Thymus (tissue), 11 donors: ENCODE results near the gene SEMA3D. TPM values are rescaled to one million over a fixed set of nuclear protein-coding genes. Genes with fewer than 3 reads are reported as not detected.

ENCODE experiments used
- DNase-seq, 9 donors: peaks; one replicate each; pipeline ENCODE4 v3.0.0-alpha.2; 2013; ENCODE audit warnings: low spot score in 9 of 9, low read depth in 6 of 9, missing footprints in 1 of 9
- H3K27ac ChIP-seq, 2 donors: one replicate each; pipeline ENCODE4 v1.5.1; 2013; ENCODE audit warnings: control low read depth in 1 of 2, low read depth in 1 of 2, low read length in 1 of 2, mild to moderate bottlenecking in 1 of 2, moderate library complexity in 1 of 2
- H3K27me3 ChIP-seq, 2 donors: one replicate each; pipeline ENCODE4 v1.5.1; 2013; ENCODE audit warnings: low read length in 1 of 2; ENCODE audit not compliant: control insufficient read depth in 2 of 2, insufficient read depth in 1 of 2
- H3K36me3 ChIP-seq, 2 donors: one replicate each; pipeline ENCODE4 v1.5.1; 2013; ENCODE audit warnings: low read length in 1 of 2, mild to moderate bottlenecking in 1 of 2, moderate library complexity in 1 of 2; ENCODE audit not compliant: control insufficient read depth in 2 of 2, insufficient read depth in 2 of 2
- H3K4me1 ChIP-seq, 2 donors: one replicate each; pipeline ENCODE4 v1.5.1; 2013; ENCODE audit warnings: low read length in 2 of 2; ENCODE audit not compliant: control insufficient read depth in 2 of 2, insufficient read depth in 2 of 2
- H3K4me3 ChIP-seq, 2 donors: one replicate each; pipeline ENCODE4 v1.5.1; 2013; ENCODE audit warnings: low read length in 2 of 2, control low read depth in 1 of 2, mild to moderate bottlenecking in 1 of 2
- H3K9me3 ChIP-seq, 2 donors: one replicate each; pipeline ENCODE4 v1.5.1; 2013; ENCODE audit warnings: low read length in 1 of 2, mild to moderate bottlenecking in 1 of 2; ENCODE audit not compliant: control insufficient read depth in 2 of 2, insufficient read depth in 1 of 2
- WGBS: extraction: QIAGEN DNeasy Blood & Tissue Kit; methylation state at CpG from one replicate; pipeline ENCODE4 v1.1.7; 2013; 5-methylcytosine and 5-hydroxymethylcytosine counted together
- polyA plus RNA-seq: library from polyadenylated mRNA; stranded (reverse); fragments of 200-250 nt; gene quantifications from one replicate; pipeline ENCODE4 v1.2.3, GENCODE V29; 2013
- total RNA-seq: library from RNA; stranded (reverse); fragments of 120-200 nt; gene quantifications from one replicate; pipeline ENCODE4 v1.2.4, GENCODE V29; 2013
- donor health status: healthy.

Gene SEMA3D
- total and polyA plus RNA-seq, 2 donors, result 0.32 to 1.3 TPM

DNA sequence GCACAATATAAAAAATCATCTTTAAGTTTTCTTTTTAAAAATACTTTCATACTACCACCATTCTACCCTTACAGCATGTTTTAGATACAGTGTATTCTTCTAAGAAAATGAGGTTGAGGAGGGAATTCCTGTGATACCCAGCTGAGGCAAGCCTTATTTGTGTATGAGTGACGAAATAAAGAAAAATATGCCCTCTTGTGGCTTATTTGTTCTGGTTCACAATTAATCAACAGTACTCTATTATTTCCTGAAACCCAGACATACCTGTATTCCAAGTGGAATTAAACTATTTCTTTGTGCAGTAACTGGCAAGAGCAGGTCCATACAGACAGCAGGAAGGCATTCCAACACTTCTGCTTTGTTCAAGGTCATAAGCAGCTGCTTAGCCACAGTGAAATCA, 4.5 kb upstream of the SEMA3D start:
- WGBS, result 60% methylated on average over 1 of the region's 1 CpG
- no peaks in the 10 kb centered on the region for H3K4me1 ChIP-seq
- H3K9me3 ChIP-seq, result peaks cover 0 to 2% of the 10 kb centered on the region in 2 donors
- peaks cover 10 to 11% of the 10 kb centered on the region in 2 donors for H3K27me3 ChIP-seq
- no peak overlapping the region for H3K4me3 ChIP-seq
- H3K27ac ChIP-seq, result no peak overlapping the region
- DNase-seq, result no peak
- H3K36me3 ChIP-seq, result no peaks in the 10 kb centered on the region

DNA sequence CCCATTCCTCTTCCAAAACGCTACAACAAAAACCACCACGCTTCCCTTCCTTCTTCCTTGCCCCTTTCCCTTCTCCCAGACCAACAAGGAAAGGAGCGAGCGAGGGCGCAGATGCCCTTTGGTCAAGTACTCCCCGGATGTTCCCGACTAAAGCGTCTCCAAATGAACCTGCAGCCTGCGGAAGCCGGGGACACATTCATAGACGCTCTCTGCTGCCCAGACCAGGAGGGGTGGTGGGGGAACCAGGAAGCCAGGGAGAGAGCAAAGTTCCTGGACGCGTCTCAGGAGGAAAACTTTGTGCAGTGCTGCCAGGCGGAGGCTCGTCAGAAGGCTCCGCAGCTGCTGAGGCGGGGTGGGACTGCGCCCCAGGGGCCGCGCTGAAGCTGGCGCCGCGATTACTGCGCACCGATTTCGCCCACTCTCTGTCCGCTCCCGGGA, 754 bp downstream of the SEMA3D start:
- Histone ChIP-seq H3K4me1 (peaks cover 0 to 2% of the 10 kb centered on the region in 2 donors), H3K27me3 (peaks cover 21 to 32% of the 10 kb centered on the region in 2 donors), H3K9me3 (peaks cover 0 to 4% of the 10 kb centered on the region in 2 donors), H3K36me3 (no peaks in the 10 kb centered on the region), H3K27ac (no peak overlapping the region), H3K4me3 (peak overlapping the region in 1 of 2 donors; percentile 31)
- WGBS, result 1% methylated on average over 28 of the region's 28 CpGs
- DNase-seq, result peak in 1 of 9 donors; percentile 2

DNA sequence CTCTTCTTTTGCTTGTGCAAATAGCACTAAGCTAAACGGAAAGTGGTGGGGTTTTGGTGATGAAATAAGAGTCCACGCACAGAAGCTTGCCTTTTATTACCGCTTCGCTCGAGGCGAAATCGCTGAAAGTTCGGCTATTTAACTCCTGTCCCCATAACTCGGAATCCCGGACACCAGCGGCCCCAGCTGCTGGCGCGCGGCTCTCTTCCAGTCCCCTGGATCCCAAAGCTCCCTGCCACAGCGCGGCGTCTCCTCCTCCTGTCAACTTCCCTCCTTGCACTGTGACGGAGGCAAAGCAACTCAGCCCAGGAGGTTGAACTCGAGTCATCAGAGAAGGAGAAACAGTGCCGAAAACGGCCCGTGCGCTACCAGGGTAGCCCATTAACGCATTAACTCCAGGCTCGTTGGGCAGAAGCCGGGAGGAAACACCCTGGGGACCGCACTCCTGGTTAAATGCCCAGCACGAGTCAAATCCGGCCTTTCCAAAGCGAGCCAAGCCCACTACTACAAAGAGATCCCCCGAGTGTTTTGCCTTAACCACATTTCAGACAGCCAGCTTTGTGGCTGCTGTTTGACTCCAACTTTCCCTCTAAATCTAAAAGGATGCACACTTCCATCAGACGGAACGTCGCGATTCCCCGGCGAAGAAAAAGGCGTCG, 1.3 kb downstream of the SEMA3D start:
- H3K27me3 ChIP-seq, result peaks cover 21 to 32% of the 10 kb centered on the region in 2 donors
- DNase-seq, result peak in 1 of 9 donors; percentile 4

DNA sequence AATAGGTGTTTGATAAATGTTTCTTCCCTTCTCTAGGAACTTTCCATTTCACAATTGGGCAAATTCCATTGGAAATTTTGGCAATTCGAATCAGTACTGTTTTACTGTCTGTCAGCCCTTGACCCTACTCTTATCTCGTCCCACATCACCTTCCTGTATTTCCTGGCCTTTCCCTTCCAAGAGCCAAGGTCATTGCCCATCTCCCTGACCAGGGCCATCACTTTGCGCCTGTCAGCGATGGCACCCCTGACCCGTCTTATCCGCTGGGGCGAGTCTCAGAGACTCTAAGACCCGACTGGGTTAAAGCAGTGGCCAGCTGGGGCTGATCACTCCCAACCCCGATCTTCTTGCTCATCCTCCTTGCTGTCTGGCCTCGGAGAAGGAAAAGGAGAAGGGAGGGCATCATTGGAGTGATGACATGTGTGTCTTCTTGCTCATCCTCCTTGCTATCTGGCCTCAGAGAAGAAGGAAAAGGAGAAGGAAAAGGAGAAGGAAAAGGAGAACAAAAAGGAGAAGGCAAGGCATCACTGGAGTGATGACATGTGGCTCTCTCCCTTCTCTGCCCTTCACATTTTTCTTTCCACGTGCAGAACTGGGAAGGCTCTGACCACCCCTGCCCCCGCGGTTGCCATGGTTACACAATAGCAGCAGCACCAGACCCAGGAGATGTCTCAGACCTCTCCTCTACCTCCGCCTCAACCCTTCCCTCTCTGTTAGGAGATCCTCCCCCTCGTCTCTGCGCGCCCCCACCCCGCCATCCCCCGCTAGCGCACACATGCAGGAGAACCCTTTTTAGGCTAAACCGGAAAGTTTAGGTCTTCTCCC, 2.0 kb downstream of the SEMA3D start:
- 44% methylated on average over 21 of the region's 21 CpGs for WGBS
- DNase-seq, result no peak
- no peak overlapping the region for H3K27ac ChIP-seq

More for the DNA sequence above, 1.3 kb downstream of the SEMA3D start:
- Histone ChIP-seq H3K4me3 (peak overlapping the region in 1 of 2 donors; percentile 31), H3K27ac (no peak overlapping the region), H3K4me1 (peaks cover 0 to 2% of the 10 kb centered on the region in 2 donors), H3K9me3 (peaks cover 0 to 4% of the 10 kb centered on the region in 2 donors), H3K36me3 (no peaks in the 10 kb centered on the region)
- 1% methylated on average over 39 of the region's 39 CpGs for WGBS

DNA sequence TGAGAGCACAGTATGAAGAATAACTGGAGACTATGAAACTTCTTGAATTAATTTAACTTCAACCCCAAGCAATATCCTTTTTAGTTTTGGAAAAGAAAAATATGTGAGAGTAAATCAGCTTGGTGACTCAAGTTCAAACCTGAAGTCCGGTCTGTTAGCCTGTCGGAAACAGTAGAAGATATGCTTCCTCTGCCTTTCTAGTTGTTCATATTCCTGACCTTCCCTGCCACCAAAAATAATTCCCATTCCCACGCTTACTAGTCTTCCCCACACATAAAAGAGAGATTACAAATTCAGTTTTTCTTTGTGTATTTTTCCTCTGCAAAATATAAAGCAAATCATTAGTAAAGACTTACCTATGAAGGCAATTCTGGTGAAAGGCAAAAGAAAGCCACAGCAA, 3.6 kb downstream of the SEMA3D start:
- 93% methylated on average over 3 of the region's 3 CpGs for WGBS
- Histone ChIP-seq H3K36me3 (no peaks in the 10 kb centered on the region), H3K9me3 (peaks cover 0 to 10% of the 10 kb centered on the region in 2 donors), H3K4me1 (peaks cover 0 to 2% of the 10 kb centered on the region in 2 donors), H3K27me3 (peaks cover 21 to 32% of the 10 kb centered on the region in 2 donors), H3K4me3 (no peak overlapping the region), H3K27ac (no peak overlapping the region)
- DNase-seq, result no peak

More for the DNA sequence above, 2.0 kb downstream of the SEMA3D start:
- Histone ChIP-seq H3K4me1 (peaks cover 0 to 2% of the 10 kb centered on the region in 2 donors), H3K36me3 (no peaks in the 10 kb centered on the region), H3K27me3 (peaks cover 21 to 32% of the 10 kb centered on the region in 2 donors), H3K9me3 (peaks cover 0 to 4% of the 10 kb centered on the region in 2 donors), H3K4me3 (peak overlapping the region in 1 of 2 donors; percentile 31)

DNA sequence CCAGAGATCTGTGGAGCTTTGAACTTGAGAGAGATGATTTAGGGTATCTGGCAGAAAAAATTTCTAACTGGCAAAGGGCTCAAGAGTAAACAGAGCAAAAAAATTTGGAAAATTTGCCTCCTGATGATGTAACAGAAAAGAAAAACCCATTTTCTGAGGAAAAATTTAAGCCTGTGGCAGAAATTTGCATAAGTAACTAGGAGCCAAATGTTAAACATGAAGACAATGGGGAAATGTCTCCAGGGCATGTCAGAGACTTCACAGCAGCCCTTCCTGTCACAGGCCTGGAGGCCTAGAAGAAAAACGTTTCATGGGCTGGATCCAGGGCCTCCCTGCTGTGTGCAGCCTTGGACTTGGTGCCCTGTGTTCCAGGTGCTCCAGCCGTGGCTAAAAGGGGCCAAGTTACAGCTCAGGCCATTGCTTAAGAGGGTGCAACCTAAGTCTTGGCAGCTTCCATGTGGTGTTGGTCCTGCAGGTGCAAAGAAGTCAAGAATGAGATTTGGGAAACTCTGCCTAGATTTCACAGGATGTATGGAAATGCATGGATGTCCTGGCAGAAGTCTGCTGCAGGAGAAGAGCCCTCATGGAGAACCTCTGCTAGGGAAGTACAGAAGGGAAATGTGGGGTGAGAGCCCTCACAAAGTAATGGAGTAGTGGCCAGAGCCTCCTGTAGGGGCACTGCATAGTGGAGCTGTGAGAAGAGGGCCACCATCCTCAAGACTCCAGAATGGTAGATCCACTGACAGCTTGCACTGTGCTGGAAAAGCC, 8.1 kb downstream of the SEMA3D start:
- peaks cover 0 to 7% of the 10 kb centered on the region in 2 donors for H3K9me3 ChIP-seq
- no peaks in the 10 kb centered on the region for H3K36me3 ChIP-seq
- H3K27me3 ChIP-seq, result no peaks in the 10 kb centered on the region
- DNase-seq, result no peak
- H3K4me3 ChIP-seq, result no peak overlapping the region
- WGBS, result 72% methylated on average over 2 of the region's 2 CpGs
- no peak overlapping the region for H3K27ac ChIP-seq
- no peaks in the 10 kb centered on the region for H3K4me1 ChIP-seq

DNA sequence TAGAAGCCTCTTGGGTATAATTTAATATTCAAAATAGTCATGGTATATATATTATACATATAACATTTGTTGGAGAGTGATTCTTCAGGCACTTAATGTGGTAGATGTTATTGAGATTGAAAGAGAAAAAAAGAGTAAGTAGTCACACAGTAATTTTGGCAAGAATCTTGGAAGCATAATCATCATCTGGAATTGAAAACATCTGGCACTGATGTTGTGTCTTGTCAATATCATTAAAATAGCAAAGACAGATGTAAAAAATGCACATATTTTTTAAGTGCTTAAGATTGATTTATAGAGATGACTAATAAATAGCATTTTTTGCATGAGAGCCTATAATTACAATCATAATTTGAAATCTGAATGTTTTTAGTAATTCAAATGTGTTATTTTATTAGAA, 9.5 kb downstream of the SEMA3D start:
- Histone ChIP-seq H3K4me1 (no peaks in the 10 kb centered on the region), H3K27me3 (no peaks in the 10 kb centered on the region), H3K4me3 (no peak overlapping the region), H3K9me3 (peaks cover 0 to 7% of the 10 kb centered on the region in 2 donors), H3K36me3 (no peaks in the 10 kb centered on the region), H3K27ac (no peak overlapping the region)
- no peak for DNase-seq

DNA sequence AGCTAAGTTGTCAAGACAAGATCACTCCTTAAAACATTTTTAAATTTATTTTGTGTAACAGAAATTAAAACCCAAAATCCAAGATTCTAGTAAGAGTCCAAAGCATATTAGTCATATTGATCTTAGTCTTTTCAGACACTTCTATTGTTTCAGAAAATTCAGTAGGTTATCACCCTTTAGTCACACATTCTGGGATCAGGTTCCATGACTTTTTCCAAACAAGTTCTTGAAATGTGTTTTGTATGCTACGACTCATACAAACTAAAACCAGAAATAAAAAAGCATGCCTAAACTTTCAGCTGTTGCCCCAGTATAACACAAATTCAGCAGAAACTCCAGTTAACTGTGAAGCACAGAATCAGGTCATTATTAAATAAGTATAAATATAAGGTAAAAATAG, 10.7 kb downstream of the SEMA3D start:
- WGBS, result 88% methylated on average over 1 of the region's 1 CpG
- Histone ChIP-seq H3K36me3 (no peaks in the 10 kb centered on the region), H3K27ac (no peak overlapping the region), H3K9me3 (peaks cover 0 to 7% of the 10 kb centered on the region in 2 donors), H3K4me1 (no peaks in the 10 kb centered on the region), H3K4me3 (no peak overlapping the region), H3K27me3 (no peaks in the 10 kb centered on the region)
- DNase-seq, result no peak
